Thymus (tissue), 11 donors: ENCODE measurements around the gene PRDM12. TPM values are rescaled to one million over a fixed set of nuclear protein-coding genes. Genes with fewer than 3 reads are reported as not detected.
A peak's percentile ranks its signal among the peaks of the same experiment; 100 is the strongest.

Experiments
- DNase-seq, 9 donors: peaks; one replicate each; pipeline ENCODE4 v3.0.0-alpha.2; 2013; ENCODE audit warnings: low spot score in 9 of 9, low read depth in 6 of 9, missing footprints in 1 of 9
- H3K27ac ChIP-seq, 2 donors: one replicate each; pipeline ENCODE4 v1.5.1; 2013; ENCODE audit warnings: control low read depth in 1 of 2, low read depth in 1 of 2, low read length in 1 of 2, mild to moderate bottlenecking in 1 of 2, moderate library complexity in 1 of 2
- H3K27me3 ChIP-seq, 2 donors: one replicate each; pipeline ENCODE4 v1.5.1; 2013; ENCODE audit warnings: low read length in 1 of 2; ENCODE audit not compliant: control insufficient read depth in 2 of 2, insufficient read depth in 1 of 2
- H3K36me3 ChIP-seq, 2 donors: one replicate each; pipeline ENCODE4 v1.5.1; 2013; ENCODE audit warnings: low read length in 1 of 2, mild to moderate bottlenecking in 1 of 2, moderate library complexity in 1 of 2; ENCODE audit not compliant: control insufficient read depth in 2 of 2, insufficient read depth in 2 of 2
- H3K4me1 ChIP-seq, 2 donors: one replicate each; pipeline ENCODE4 v1.5.1; 2013; ENCODE audit warnings: low read length in 2 of 2; ENCODE audit not compliant: control insufficient read depth in 2 of 2, insufficient read depth in 2 of 2
- H3K4me3 ChIP-seq, 2 donors: one replicate each; pipeline ENCODE4 v1.5.1; 2013; ENCODE audit warnings: low read length in 2 of 2, control low read depth in 1 of 2, mild to moderate bottlenecking in 1 of 2
- H3K9me3 ChIP-seq, 2 donors: one replicate each; pipeline ENCODE4 v1.5.1; 2013; ENCODE audit warnings: low read length in 1 of 2, mild to moderate bottlenecking in 1 of 2; ENCODE audit not compliant: control insufficient read depth in 2 of 2, insufficient read depth in 1 of 2
- WGBS: extraction: QIAGEN DNeasy Blood & Tissue Kit; methylation state at CpG from one replicate; pipeline ENCODE4 v1.1.7; 2013; 5-methylcytosine and 5-hydroxymethylcytosine counted together
- polyA plus RNA-seq: library from polyadenylated mRNA; stranded (reverse); fragments of 200-250 nt; gene quantifications from one replicate; pipeline ENCODE4 v1.2.3, GENCODE V29; 2013
- total RNA-seq: library from RNA; stranded (reverse); fragments of 120-200 nt; gene quantifications from one replicate; pipeline ENCODE4 v1.2.4, GENCODE V29; 2013
- donor health status: healthy.

Gene PRDM12
- total and polyA plus RNA-seq, 2 donors, result 0.02 TPM; not detected in 1

GRCh38 chr9:130715270-130715669 is 50.9 kb downstream of the PRDM12 start:
- no peak for DNase-seq
- 83% methylated on average over 3 of the region's 3 CpGs for WGBS
- H3K4me3 ChIP-seq, result peak overlapping the region in 1 of 2 donors; percentile 13
- peaks cover 0 to 3% of the 10 kb centered on the region in 2 donors for H3K27me3 ChIP-seq
- H3K9me3 ChIP-seq, result no peaks in the 10 kb centered on the region
- H3K4me1 ChIP-seq, result peaks cover 11 to 23% of the 10 kb centered on the region in 2 donors
- H3K36me3 ChIP-seq, result peaks cover 0 to 3% of the 10 kb centered on the region in 2 donors
- H3K27ac ChIP-seq, result no peak overlapping the region

- Histone ChIP-seq H3K27me3 (no peaks in the 10 kb centered on the region), H3K9me3 (no peaks in the 10 kb centered on the region), H3K36me3 (peaks cover 0 to 3% of the 10 kb centered on the region in 2 donors), H3K4me1 (peaks cover 7 to 16% of the 10 kb centered on the region in 2 donors), H3K4me3 (no peak overlapping the region), H3K27ac (no peak overlapping the region)
- no peak for DNase-seq
- WGBS, result 91% methylated on average over 3 of the region's 3 CpGs
These were observed 54.2 kb downstream of the PRDM12 start for GRCh38 chr9:130718562-130718961.

- no peaks in the 10 kb centered on the region for H3K9me3 ChIP-seq
- DNase-seq, result no peak
- H3K4me1 ChIP-seq, result no peaks in the 10 kb centered on the region
- no peaks in the 10 kb centered on the region for H3K36me3 ChIP-seq
- H3K27me3 ChIP-seq, result no peaks in the 10 kb centered on the region
- H3K4me3 ChIP-seq, result no peak overlapping the region
- 97% methylated on average over 10 of the region's 10 CpGs for WGBS
- H3K27ac ChIP-seq, result no peak overlapping the region
These were observed 56.4 kb downstream of the PRDM12 start for GRCh38 chr9:130720762-130721161.

GRCh38 chr9:130728721-130729120 is 64.3 kb downstream of the PRDM12 start:
- Histone ChIP-seq H3K27ac (no peak overlapping the region), H3K4me1 (no peaks in the 10 kb centered on the region), H3K36me3 (no peaks in the 10 kb centered on the region), H3K27me3 (no peaks in the 10 kb centered on the region), H3K9me3 (no peaks in the 10 kb centered on the region), H3K4me3 (no peak overlapping the region)
- WGBS, result 96% methylated on average over 3 of the region's 3 CpGs
- DNase-seq, result no peak

- no peaks in the 10 kb centered on the region for H3K4me1 ChIP-seq
- 100% methylated on average over 2 of the region's 2 CpGs for WGBS
- no peaks in the 10 kb centered on the region for H3K27me3 ChIP-seq
- no peak overlapping the region for H3K27ac ChIP-seq
- no peak overlapping the region for H3K4me3 ChIP-seq
- no peaks in the 10 kb centered on the region for H3K9me3 ChIP-seq
- no peak for DNase-seq
- H3K36me3 ChIP-seq, result no peaks in the 10 kb centered on the region
These were observed 64.8 kb downstream of the PRDM12 start for GRCh38 chr9:130729145-130729544.

- H3K36me3 ChIP-seq, result no peaks in the 10 kb centered on the region
- H3K9me3 ChIP-seq, result no peaks in the 10 kb centered on the region
- no peak overlapping the region for H3K4me3 ChIP-seq
- no peaks in the 10 kb centered on the region for H3K27me3 ChIP-seq
- WGBS, result 94% methylated on average over 2 of the region's 2 CpGs
- no peaks in the 10 kb centered on the region for H3K4me1 ChIP-seq
- DNase-seq, result no peak
- H3K27ac ChIP-seq, result no peak overlapping the region
These were observed 67.0 kb downstream of the PRDM12 start for GRCh38 chr9:130731355-130731754.

- H3K27ac ChIP-seq, result no peak overlapping the region
- DNase-seq, result no peak
These were observed 67.7 kb downstream of the PRDM12 start for GRCh38 chr9:130732136-130732535.

More at GRCh38 chr9:130732136-130732535, 67.7 kb downstream of the PRDM12 start:
- no peaks in the 10 kb centered on the region for H3K36me3 ChIP-seq
- no peaks in the 10 kb centered on the region for H3K27me3 ChIP-seq
- no peak overlapping the region for H3K4me3 ChIP-seq
- no peaks in the 10 kb centered on the region for H3K9me3 ChIP-seq
- 92% methylated on average over 2 of the region's 2 CpGs for WGBS
- H3K4me1 ChIP-seq, result no peaks in the 10 kb centered on the region

Other genes starting within 250 kb of the PRDM12 start
- 9.1 TPM for gene ASS1, start 219.6 kb upstream of the PRDM12 start, total RNA-seq
- gene ASS1, start 219.6 kb upstream of the PRDM12 start, polyA plus RNA-seq, result 30.4 TPM
- gene FUBP3, start 85.0 kb upstream of the PRDM12 start, total RNA-seq, result 26.1 TPM
- gene FUBP3, start 85.0 kb upstream of the PRDM12 start, polyA plus RNA-seq, result 24.2 TPM
- 28.0 TPM for gene EXOSC2, start 29.2 kb downstream of the PRDM12 start, total RNA-seq
- gene EXOSC2, start 29.2 kb downstream of the PRDM12 start, polyA plus RNA-seq, result 20.2 TPM
- gene ABL1, start 170.7 kb downstream of the PRDM12 start, total RNA-seq, result 9.5 TPM
- gene ABL1, start 170.7 kb downstream of the PRDM12 start, polyA plus RNA-seq, result 21.1 TPM
- 0.05 TPM for gene QRFP, start 232.2 kb downstream of the PRDM12 start, total RNA-seq
- 0.21 TPM for gene QRFP, start 232.2 kb downstream of the PRDM12 start, polyA plus RNA-seq